GM21786 (cell line): Measurements from ENCODE around the gene MACC1.
A peak's percentile ranks its signal among the peaks of the same experiment; 100 is the strongest.

ENCODE experiments used
- ATAC-seq: cut with Tn5 transposase; IDR thresholded peaks from one replicate; pipeline ENCODE4 v1.9.1; 2021; ENCODE audit not compliant: unreplicated experiment

The MACC1 gene

DNA sequence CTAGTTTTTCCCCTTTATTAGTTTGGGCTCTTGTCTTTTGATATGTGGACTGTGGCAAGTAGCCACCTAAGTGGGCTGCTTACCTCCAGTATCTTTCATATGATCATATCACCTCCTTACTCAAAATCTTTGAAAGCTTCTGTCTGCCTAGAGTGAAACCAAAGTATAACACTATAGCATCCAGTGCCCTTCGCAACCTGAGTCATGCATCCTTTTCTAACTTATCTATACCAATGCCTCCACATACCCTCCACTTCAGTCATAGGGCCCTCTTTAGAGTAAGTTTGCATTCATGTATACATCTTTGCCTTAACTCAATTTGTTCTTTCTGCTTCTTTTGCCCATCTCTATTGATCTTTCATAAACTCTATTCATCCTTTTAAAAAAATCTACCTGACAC, 15.7 kb upstream of the MACC1 start:
- no peak for ATAC-seq

DNA sequence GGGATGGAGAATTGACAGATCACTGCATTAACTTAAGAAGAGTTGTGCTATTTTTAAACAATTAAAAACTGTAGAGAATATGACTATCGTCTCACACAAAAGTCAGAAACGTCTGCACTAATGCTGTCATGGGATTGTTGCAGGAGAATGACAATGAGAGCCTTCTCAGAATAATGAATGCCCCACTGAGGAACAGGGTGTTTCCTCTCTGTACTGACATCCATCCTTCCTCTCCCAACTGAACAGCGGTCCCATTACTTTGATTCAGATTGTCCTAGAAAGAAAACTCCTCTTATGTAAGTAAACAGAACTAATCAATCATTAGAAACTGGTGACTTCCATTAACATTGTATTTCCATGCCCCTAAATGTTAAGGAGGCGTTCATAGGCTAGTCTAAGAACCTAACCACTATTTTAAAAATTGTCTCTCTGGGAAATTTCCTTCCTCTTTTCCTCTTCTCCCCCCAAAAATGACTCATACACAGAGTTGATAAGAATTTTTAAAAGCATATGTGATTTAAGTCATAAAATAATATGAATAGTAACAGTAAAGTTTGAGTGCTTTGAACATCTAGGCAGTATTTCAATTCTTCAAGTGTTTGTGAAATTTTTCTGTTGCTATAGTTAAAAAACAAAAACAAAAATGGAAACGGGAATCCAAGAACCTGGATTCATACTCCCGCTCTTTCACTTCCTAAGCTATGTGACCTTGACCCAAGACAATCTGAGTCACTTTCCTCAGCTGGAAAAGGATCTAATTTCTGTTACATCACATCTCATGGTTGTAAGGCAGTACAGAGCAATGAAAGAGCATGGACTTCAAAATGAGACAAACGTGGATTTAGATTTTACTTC, 12.7 kb upstream of the MACC1 start:
- no peak for ATAC-seq

- no peak for ATAC-seq
Observed at GRCh38 chr7:20229081-20229480, 11.9 kb upstream of the MACC1 start.

- ATAC-seq, result no peak
Observed at GRCh38 chr7:20228654-20229053, 11.5 kb upstream of the MACC1 start.

GRCh38 chr7:20227291-20227795, 10.2 kb upstream of the MACC1 start:
- ATAC-seq, result no peak

DNA sequence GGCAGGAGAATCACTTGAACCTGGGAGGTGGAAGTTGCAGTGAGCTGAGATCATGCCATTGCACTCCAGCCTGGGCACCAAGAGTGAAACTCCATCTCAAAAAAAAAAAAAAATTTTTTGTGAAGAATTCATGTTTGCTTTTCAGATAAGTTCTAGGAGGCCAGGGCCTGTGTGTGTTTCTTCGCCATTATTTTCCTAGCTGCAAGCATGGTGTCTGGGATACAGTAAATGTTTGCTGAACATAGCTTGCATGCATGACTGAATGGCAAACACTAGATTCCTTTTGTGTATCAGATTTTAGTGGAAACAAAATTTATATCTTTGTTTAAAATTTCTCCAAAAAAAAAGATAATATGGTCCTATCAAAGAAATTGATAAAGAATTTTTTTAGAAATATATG, 9.7 kb upstream of the MACC1 start:
- ATAC-seq, result no peak

- ATAC-seq, result no peak
Observed at GRCh38 chr7:20225384-20225783, 8.2 kb upstream of the MACC1 start.

- ATAC-seq, result no peak
Observed at GRCh38 chr7:20224025-20224424, 6.8 kb upstream of the MACC1 start.

DNA sequence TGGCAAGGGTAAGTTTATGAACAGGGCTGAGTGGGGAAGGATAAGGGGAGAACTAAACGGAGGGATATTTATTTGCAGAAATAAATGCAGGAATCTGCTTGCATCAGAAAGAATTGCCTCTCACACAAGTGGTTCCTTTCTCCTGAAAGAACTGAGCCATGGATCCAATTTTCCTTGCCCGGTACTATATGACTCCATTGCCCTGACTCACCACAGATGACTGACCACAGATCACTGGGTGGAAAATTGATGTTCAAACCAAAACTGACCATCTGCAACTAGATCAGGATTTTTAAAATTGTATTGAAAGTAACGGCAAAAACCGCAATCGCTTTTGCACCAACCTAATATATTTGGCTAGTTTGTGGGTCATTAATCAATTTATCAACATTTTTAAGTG, 6.2 kb upstream of the MACC1 start:
- ATAC-seq, result no peak

- ATAC-seq, result no peak
Observed at GRCh38 chr7:20222219-20222828, 5.1 kb upstream of the MACC1 start.

DNA sequence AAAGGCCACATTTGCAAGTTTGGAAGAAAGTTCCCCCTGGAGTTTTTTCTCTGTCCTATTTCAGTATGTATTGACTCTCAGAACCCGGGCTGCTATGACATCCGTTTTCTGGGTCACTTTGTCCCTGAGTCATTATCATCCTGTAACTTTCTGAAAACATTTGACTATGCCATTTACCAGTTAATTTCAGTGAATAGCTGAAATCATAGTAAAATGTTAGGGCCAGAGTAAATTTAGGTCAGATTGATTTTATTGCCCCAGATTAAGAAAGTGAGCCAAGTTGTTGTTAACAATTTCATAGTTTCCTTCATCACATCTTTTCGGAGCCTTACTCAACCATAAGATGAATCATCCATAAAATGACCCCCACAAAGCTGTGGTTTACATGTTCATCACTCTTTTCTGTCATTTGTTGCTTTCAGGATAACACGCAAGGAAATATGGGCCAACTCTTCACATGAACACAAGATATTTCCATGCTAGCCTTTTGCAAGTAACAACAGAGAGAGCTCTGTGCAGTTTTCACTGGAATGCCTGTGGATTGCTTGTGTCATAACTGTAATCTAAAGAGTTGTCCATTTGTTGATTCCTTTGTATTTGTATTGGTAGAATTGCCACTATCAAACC, 3.9 kb upstream of the MACC1 start:
- ATAC-seq, result no peak

DNA sequence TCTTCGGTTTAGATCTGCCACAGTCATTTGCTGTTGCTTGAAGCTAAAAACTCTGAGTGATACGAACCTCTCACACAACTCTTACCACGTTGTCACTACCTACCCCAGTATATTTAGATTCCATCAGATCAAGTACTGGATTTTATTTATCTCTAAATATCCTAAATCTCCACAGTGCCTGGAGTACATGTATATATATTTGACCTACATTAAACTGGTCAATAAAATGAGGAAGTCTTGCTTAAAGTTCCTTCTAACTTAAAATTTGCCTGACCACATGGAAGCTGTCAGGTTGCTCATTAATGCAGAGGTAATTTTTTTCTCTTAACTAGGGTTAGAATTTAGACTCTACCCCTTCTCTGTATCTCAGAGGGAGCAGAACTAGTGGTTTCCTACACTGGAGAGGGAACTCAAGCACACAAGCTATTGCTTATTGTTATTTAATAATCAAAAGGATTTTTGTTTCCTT, 3.1 kb upstream of the MACC1 start:
- ATAC-seq, result peak; percentile 14

GRCh38 chr7:20219446-20220292, 2.5 kb upstream of the MACC1 start:
- peak; percentile 72 for ATAC-seq

DNA sequence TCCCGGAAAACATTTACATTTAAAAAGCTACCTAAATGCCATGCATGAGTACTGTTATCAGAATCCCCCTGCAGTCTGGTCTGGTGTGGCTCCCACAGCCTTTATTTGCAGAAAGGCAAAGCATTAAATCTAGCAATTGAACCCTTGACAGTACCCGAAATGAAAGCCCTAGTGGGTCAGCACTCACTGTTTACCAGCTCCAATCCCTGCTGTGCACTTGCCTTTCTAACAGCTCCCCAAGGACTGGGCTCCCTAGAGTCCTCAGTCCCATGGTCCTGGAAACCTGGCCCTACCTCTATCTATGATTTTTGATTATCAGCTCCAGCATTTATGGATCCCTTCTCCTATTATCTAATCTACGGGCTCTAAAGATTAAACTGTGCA, 1.9 kb upstream of the MACC1 start:
- ATAC-seq, result no peak

DNA sequence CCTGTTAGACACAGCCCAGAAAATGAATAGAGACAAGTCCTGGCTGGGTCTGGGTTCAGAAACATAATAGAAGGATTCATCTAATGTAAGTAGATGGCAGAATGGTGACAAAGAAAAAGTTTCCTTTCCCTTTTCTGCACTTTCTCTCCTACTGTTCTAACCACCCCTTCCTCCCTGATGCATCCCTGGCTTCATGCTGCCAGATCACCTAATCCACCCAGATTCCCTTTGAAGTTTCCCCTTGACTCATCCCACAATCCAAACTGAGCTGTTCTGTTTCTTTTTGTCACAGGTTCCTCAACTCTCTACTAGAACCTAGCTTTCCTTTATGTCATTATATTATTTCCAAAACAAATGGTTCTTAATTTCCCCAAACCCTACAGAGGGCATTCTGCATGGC, 1.1 kb upstream of the MACC1 start:
- no peak for ATAC-seq

DNA sequence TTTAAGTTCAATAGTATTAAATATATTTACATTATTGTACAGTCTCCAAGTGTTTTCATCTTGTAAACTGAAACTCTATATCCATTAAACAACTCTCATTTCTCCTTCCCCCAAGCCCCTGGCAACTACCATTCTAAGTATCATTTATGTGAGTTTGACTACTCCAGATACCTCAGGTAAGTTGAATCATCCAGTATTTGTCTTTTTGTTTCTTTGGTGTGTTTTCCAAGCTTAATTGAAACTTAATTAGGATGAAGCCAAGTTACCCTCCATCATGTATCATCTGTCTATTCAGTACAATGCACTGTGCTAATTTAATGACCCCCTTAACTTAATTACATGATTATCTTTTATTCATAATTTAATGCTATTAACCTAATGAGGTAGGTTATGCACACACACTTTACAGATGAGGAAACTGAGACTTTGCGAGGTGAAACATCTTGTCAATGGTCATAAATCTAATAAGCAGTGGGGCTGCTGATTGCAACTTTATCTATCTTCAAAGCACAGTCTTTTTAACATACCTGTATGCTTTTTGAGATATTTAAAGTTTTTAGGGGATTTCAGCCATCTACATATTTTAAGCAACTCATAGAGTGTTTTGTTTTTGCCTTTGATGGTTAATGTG, 663 bp downstream of the MACC1 start:
- ATAC-seq, result no peak

- no peak for ATAC-seq
Observed at GRCh38 chr7:20214921-20215669, 2.1 kb downstream of the MACC1 start.

- ATAC-seq, result no peak
Observed at GRCh38 chr7:20214132-20214531, 3.1 kb downstream of the MACC1 start.

- no peak for ATAC-seq
Observed at GRCh38 chr7:20213378-20213777, 3.8 kb downstream of the MACC1 start.

- no peak for ATAC-seq
Observed at GRCh38 chr7:20211376-20211775, 5.8 kb downstream of the MACC1 start.
